Ishikawa (cell line): ENCODE data around the gene MAGI2.

Experiments
- CEBPB ChIP-seq: IDR thresholded peaks from 2 replicates; pipeline ENCODE4 v1.6.1; 2012
- EP300 ChIP-seq: IDR thresholded peaks from 2 replicates; pipeline ENCODE4 v1.6.1; 2012; ENCODE audit warnings: borderline replicate concordance
- MAX ChIP-seq: IDR thresholded peaks from 2 replicates; pipeline ENCODE4 v1.6.1; 2012
- NFIC ChIP-seq: IDR thresholded peaks from 2 replicates; pipeline ENCODE4 v1.6.1; 2012
- RAD21 ChIP-seq: IDR thresholded peaks from 2 replicates; pipeline ENCODE4 v1.6.1; 2012; ENCODE audit warnings: low read depth
- REST ChIP-seq: IDR thresholded peaks from 2 replicates; pipeline ENCODE4 v1.6.1; 2012; ENCODE audit warnings: low read depth, mild to moderate bottlenecking
- TAF1 ChIP-seq: IDR thresholded peaks from 2 replicates; pipeline ENCODE4 v1.6.1; 2012; ENCODE audit warnings: low read depth, mild to moderate bottlenecking
- TCF12 ChIP-seq: IDR thresholded peaks from 2 replicates; pipeline ENCODE4 v1.6.1; 2012; ENCODE audit warnings: low read depth
- USF1 ChIP-seq: IDR thresholded peaks from 2 replicates; pipeline ENCODE4 v1.6.1; 2012
- YY1 ChIP-seq: IDR thresholded peaks from 2 replicates; pipeline ENCODE4 v1.6.1; 2012; ENCODE audit warnings: low read depth
- ZBTB7A ChIP-seq: IDR thresholded peaks from 2 replicates; pipeline ENCODE4 v1.6.1; 2012; ENCODE audit warnings: low read depth

- no peak for TF ChIP-seq MAX
- TF ChIP-seq CEBPB, result no peak
- no peak for TF ChIP-seq REST
- no peak for TF ChIP-seq TAF1
- TF ChIP-seq RAD21, result no peak
- no peak for TF ChIP-seq EP300
- no peak for TF ChIP-seq NFIC
- TF ChIP-seq TCF12, result no peak
- no peak for TF ChIP-seq ZBTB7A
- no peak for TF ChIP-seq YY1
- no peak for TF ChIP-seq USF1
Measured at GRCh38 chr7:78638364-78638763, 815.1 kb downstream of the MAGI2 start.
